Left ventricle myocardium inferior (tissue), 1 donor: ENCODE results near the gene PDK3. TPM values are rescaled to one million over a fixed set of nuclear protein-coding genes. Genes with fewer than 3 reads are reported as not detected.

Experiments used
- DNase-seq: peaks from one replicate; pipeline ENCODE4 v3.0.0-alpha.2; 2020
- H3K27ac ChIP-seq: fragments of 200-600 bp; replicated peaks from 2 replicates; pipeline ENCODE4 v1.8.0; 2021
- H3K27me3 ChIP-seq: fragments of 200-600 bp; 2 replicates; pipeline ENCODE4 v1.8.0; 2021; ENCODE audit warnings: low read depth
- H3K36me3 ChIP-seq: fragments of 200-600 bp; 2 replicates; pipeline ENCODE4 v1.8.0; 2021
- H3K4me1 ChIP-seq: fragments of 200-600 bp; 2 replicates; pipeline ENCODE4 v1.8.0; 2021
- H3K4me3 ChIP-seq: fragments of 200-600 bp; 2 replicates; pipeline ENCODE4 v1.8.0; 2021; ENCODE audit warnings: mild to moderate bottlenecking, moderate library complexity
- H3K9me3 ChIP-seq: fragments of 200-600 bp; replicated peaks from 2 replicates; pipeline ENCODE4 v1.8.0; 2021
- CTCF ChIP-seq: fragments of 200-600 bp; IDR thresholded peaks from 2 replicates; pipeline ENCODE4 v1.8.0; 2021; ENCODE audit warnings: antibody characterized with exemption, mild to moderate bottlenecking, borderline replicate concordance
- intact Hi-C: fragments of 100-400 bp; cut with micrococcal nuclease; formaldehyde crosslinking; loops from one replicate; pipeline ENCODE4 v1.11.0; 2022
- total RNA-seq: library from RNA; stranded (reverse); fragmentation: NEBNext Ultra II Directional; extraction: Animal tissue kit (Norgen Biotek cat#: 25700); gene quantifications from one replicate; pipeline ENCODE4 v1.2.1, GENCODE V29; 2021
- donor health status: DM: no; HTN: yes; CAD: no; lungs with severe emphysema.

The PDK3 gene
- total RNA-seq, 1 donor from 2014 or later = 10.7 TPM

GRCh38 chrX:24498181-24498580 is 33.1 kb downstream of the PDK3 start:
- DNase-seq = no peak
- peaks cover 3% of the 10 kb centered on the region for H3K36me3 ChIP-seq
- intact Hi-C loops = no loop called here
- TF ChIP-seq CTCF = peak; percentile 46
- no peaks in the 10 kb centered on the region for H3K27me3 ChIP-seq
- H3K9me3 ChIP-seq = no peaks in the 10 kb centered on the region
- peaks cover 9% of the 10 kb centered on the region for H3K4me1 ChIP-seq
- H3K4me3 ChIP-seq = no peak overlapping the region
- no peak overlapping the region for H3K27ac ChIP-seq

- intact Hi-C loops = no loop called here
- Histone ChIP-seq H3K27me3 (no peaks in the 10 kb centered on the region), H3K27ac (no peak overlapping the region), H3K4me3 (no peak overlapping the region), H3K4me1 (peaks cover 9% of the 10 kb centered on the region), H3K36me3 (peaks cover 3% of the 10 kb centered on the region), H3K9me3 (no peaks in the 10 kb centered on the region)
- DNase-seq = no peak
- peak; percentile 59 for TF ChIP-seq CTCF
Measured at GRCh38 chrX:24498975-24499374, 33.9 kb downstream of the PDK3 start.

- Histone ChIP-seq H3K27me3 (no peaks in the 10 kb centered on the region), H3K4me3 (no peak overlapping the region), H3K4me1 (no peaks in the 10 kb centered on the region), H3K9me3 (no peaks in the 10 kb centered on the region), H3K36me3 (peaks cover 3% of the 10 kb centered on the region), H3K27ac (no peak overlapping the region)
- no peak for DNase-seq
- no peak for TF ChIP-seq CTCF
- intact Hi-C loops = loop anchor here (10.0 kb wide), 1 partner anchor 111 kb away; no protein-coding TSS in a partner anchor
Measured at GRCh38 chrX:24506082-24506481, 41.0 kb downstream of the PDK3 start.

GRCh38 chrX:24508375-24508774 is 43.3 kb downstream of the PDK3 start:
- no peaks in the 10 kb centered on the region for H3K9me3 ChIP-seq

GRCh38 chrX:24513416-24513815 is 48.3 kb downstream of the PDK3 start:
- no peaks in the 10 kb centered on the region for H3K4me1 ChIP-seq
- no peaks in the 10 kb centered on the region for H3K27me3 ChIP-seq
- intact Hi-C loops = no loop called here
- no peaks in the 10 kb centered on the region for H3K9me3 ChIP-seq
- no peaks in the 10 kb centered on the region for H3K36me3 ChIP-seq
- no peak for TF ChIP-seq CTCF
- DNase-seq = no peak
- H3K4me3 ChIP-seq = no peak overlapping the region
- no peak overlapping the region for H3K27ac ChIP-seq

More at GRCh38 chrX:24508375-24508774, 43.3 kb downstream of the PDK3 start:
- Histone ChIP-seq H3K4me3 (no peak overlapping the region), H3K27me3 (no peaks in the 10 kb centered on the region), H3K36me3 (peaks cover 3% of the 10 kb centered on the region), H3K27ac (no peak overlapping the region), H3K4me1 (no peaks in the 10 kb centered on the region)
- no peak for DNase-seq
- TF ChIP-seq CTCF = no peak
- intact Hi-C loops = loop anchor here (10.0 kb wide), 1 partner anchor 114 kb away; no protein-coding TSS in a partner anchor
